ENCODE data around the gene FAM117B.
A peak's percentile ranks its signal among the peaks of the same experiment; 100 is the strongest.

Gene FAM117B

GRCh38 chr2:202720226-202720625 lies 85.5 kb downstream of the FAM117B start:
- DNase-seq (ENCODE audit: low read depth): no peak
- in situ Hi-C loops (cut with HindIII; ENCODE audit: low sequenced_read_pairs): no loop called here
- TF ChIP-seq, protein P1, sequence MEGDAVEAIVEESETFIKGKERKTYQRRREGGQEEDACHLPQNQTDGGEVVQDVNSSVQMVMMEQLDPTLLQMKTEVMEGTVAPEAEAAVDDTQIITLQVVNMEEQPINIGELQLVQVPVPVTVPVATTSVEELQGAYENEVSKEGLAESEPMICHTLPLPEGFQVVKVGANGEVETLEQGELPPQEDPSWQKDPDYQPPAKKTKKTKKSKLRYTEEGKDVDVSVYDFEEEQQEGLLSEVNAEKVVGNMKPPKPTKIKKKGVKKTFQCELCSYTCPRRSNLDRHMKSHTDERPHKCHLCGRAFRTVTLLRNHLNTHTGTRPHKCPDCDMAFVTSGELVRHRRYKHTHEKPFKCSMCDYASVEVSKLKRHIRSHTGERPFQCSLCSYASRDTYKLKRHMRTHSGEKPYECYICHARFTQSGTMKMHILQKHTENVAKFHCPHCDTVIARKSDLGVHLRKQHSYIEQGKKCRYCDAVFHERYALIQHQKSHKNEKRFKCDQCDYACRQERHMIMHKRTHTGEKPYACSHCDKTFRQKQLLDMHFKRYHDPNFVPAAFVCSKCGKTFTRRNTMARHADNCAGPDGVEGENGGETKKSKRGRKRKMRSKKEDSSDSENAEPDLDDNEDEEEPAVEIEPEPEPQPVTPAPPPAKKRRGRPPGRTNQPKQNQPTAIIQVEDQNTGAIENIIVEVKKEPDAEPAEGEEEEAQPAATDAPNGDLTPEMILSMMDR (IDR thresholded peaks at IDR 0.05; ENCODE audit: low read depth, low read length, missing control alignments): no peak
- H3K4me3 ChIP-seq (ENCODE audit: low read depth, low read length): no peak overlapping the region

GRCh38 chr2:202721621-202722020 lies 86.9 kb downstream of the FAM117B start:
- in situ Hi-C loops (cut with HindIII; ENCODE audit: low sequenced_read_pairs): no loop called here
- TF ChIP-seq, protein P1 (IDR thresholded peaks at IDR 0.05; ENCODE audit: low read depth, low read length, missing control alignments): no peak
- H3K4me3 ChIP-seq (ENCODE audit: low read depth, low read length): no peak overlapping the region
- peak; percentile 4 for DNase-seq (ENCODE audit: low read depth)

DNA sequence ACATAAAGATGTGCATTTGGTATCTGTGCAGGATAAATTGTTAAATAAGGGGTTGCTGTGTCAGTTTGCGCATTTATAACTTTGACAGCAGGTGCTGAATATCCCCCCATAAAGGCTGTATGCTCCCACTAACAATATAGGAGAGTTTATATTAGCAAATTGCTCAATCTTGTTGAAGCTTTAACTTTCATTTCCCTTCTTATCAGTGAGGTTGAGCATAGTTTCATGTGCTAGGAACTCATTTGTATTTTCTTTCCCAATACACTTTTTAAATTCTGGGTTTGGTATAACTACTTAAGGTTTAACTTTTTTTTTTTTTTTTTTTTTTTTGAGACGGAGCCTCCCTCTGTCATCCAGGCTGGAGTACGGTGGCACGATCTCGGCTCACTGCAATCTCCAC lies 89.0 kb downstream of the FAM117B start:
- TF ChIP-seq, protein P1 (IDR thresholded peaks at IDR 0.05; ENCODE audit: low read depth, low read length, missing control alignments): no peak
- in situ Hi-C loops (cut with HindIII; ENCODE audit: low sequenced_read_pairs): no loop called here
- DNase-seq (ENCODE audit: low read depth): no peak
- no peak overlapping the region for H3K4me3 ChIP-seq (ENCODE audit: low read depth, low read length)

DNA sequence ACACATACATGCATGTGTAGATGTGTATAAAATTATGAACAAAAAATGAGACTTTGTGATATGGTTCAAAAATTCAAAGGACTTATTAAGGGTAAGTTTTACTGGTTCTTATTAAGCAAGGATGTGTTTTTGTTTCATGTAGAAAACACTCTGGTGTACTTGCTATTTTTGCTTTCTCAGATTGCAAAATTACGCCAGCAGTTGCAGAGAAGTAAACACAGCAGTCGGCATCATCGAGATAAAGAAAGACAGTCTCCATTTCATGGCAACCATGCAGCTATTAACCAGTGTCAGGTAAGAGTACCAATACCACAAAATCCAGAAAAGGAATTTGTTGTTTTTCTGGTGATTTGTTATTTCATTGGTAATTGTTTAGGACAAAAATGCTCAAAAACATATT lies 91.3 kb downstream of the FAM117B start:
- TF ChIP-seq, protein P1 (IDR thresholded peaks at IDR 0.05; ENCODE audit: low read depth, low read length, missing control alignments): no peak
- DNase-seq (ENCODE audit: low read depth): no peak
- in situ Hi-C loops (cut with HindIII; ENCODE audit: low sequenced_read_pairs): no loop called here
- H3K4me3 ChIP-seq (ENCODE audit: low read depth, low read length): no peak overlapping the region

DNA sequence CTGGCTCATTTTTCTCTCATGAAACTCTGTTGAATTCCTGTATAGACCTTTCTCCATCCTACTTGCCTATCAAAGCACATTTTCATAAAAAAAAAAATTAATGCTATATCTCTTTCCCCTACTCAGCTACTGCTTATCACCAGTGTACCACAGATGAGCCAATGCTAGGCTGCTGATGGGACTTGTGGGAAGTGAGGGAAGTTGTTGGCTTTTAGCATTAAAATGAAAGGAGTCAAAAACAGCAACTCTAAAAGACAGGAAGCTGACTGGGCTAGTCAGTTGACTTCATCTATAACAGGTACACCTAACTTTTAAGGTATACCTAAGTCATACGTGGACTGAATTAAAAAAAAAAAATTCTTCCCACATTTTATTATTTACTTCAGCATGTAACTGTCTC lies 102.1 kb downstream of the FAM117B start:
- no peak overlapping the region for H3K4me3 ChIP-seq (ENCODE audit: low read depth, low read length)
- in situ Hi-C loops (cut with HindIII; ENCODE audit: low sequenced_read_pairs): no loop called here
- no peak for DNase-seq (ENCODE audit: low read depth)
- TF ChIP-seq, protein P1 (IDR thresholded peaks at IDR 0.05; ENCODE audit: low read depth, low read length, missing control alignments): no peak

DNA sequence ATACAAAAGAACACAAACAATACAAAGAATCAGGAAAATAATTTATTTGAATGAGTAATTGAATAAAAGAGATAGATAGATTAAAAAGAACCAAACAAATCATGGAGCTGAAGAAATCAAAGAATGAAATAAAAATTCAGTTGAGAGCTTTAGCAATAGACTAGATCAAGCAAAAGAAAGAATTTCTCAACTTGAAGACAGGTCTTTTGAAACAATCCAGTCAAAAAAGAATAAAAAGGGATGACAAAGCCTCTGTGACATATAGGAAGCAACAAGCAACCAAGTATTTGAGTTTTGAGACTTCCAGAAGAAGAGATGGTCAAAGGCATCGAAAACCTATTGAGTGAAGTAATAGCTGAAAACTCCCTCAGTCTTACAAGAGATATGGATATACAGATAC lies 108.8 kb downstream of the FAM117B start:
- TF ChIP-seq, protein P1 (IDR thresholded peaks at IDR 0.05; ENCODE audit: low read depth, low read length, missing control alignments): no peak
- no peak for DNase-seq (ENCODE audit: low read depth)
- in situ Hi-C loops (cut with HindIII; ENCODE audit: low sequenced_read_pairs): no loop called here
- no peak overlapping the region for H3K4me3 ChIP-seq (ENCODE audit: low read depth, low read length)

DNA sequence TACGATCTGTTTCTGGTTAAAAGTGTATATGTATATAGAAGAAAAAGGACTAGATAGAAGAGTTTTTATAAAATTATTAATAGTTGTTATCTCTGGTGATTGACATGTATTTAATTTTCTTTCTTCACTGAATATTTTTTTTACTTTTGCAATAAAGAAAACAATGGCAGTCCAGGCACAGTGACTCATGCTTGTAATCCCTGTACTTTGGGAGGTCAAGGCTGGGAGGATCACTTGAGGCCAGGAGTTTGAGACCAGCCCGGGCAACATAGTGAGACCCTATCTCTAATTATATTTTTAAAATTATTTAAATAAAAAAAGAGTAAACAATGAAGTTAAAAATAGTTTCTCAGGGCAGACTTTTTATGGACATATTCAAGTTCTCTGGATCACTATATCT lies 114.7 kb downstream of the FAM117B start:
- TF ChIP-seq, protein P1 (IDR thresholded peaks at IDR 0.05; ENCODE audit: low read depth, low read length, missing control alignments): no peak
- DNase-seq (ENCODE audit: low read depth): no peak
- H3K4me3 ChIP-seq (ENCODE audit: low read depth, low read length): no peak overlapping the region
- in situ Hi-C loops (cut with HindIII; ENCODE audit: low sequenced_read_pairs): no loop called here
